Transverse colon (tissue), 4 donors: ENCODE measurements around the gene IRF4. TPM values are rescaled to one million over a fixed set of nuclear protein-coding genes. Genes with fewer than 3 reads are reported as not detected.

Experiments
- DNase-seq: peaks from one replicate; pipeline ENCODE4 v3.0.0-alpha.2; 2019
- H3K27ac ChIP-seq, 4 donors: fragments of 200-600 bp; sonication (generic); 2 replicates each; pipeline ENCODE4 v1.5.1; 2016 to 2018; ENCODE audit warnings: inconsistent platforms in 4 of 4
- H3K27me3 ChIP-seq: fragments of 200-600 bp; sonication (generic); 2 replicates; pipeline ENCODE4 v1.5.1; 2017; ENCODE audit warnings: inconsistent platforms
- H3K36me3 ChIP-seq, 4 donors: fragments of 200-600 bp; sonication (generic); 2 replicates each; pipeline ENCODE4 v1.5.1; 2017 to 2019; ENCODE audit warnings: inconsistent platforms in 4 of 4
- H3K4me1 ChIP-seq, 4 donors: fragments of 200-600 bp; sonication (generic); 2 replicates each; pipeline ENCODE4 v1.5.1; 2017 to 2020; ENCODE audit warnings: inconsistent platforms in 4 of 4
- H3K4me3 ChIP-seq, 4 donors: fragments of 200-600 bp; sonication (generic); 1 replicate in 1 of 4; 2 replicates in 3 of 4; pipeline versions ENCODE4 v1.5.1 to v1.6.1; 2017 to 2019; ENCODE audit warnings: inconsistent platforms in 4 of 4
- H3K9me3 ChIP-seq, 2 donors: fragments of 200-600 bp; sonication (generic); 2 replicates each; pipeline ENCODE4 v1.5.1; 2017 to 2019; ENCODE audit warnings: inconsistent platforms in 2 of 2
- EP300 ChIP-seq: sonication (generic); formaldehyde crosslinking; IDR thresholded peaks from one replicate; pipeline ENCODE4 v1.6.1; 2017; ENCODE audit warnings: antibody characterized with exemption, low read depth
- POLR2A ChIP-seq: fragments of 450-650 bp; IDR thresholded peaks from one replicate; pipeline ENCODE4 v1.6.1; 2016; ENCODE audit warnings: antibody characterized with exemption, mild to moderate bottlenecking, moderate library complexity
- POLR2AphosphoS5 ChIP-seq, 3 donors: sonication (generic); formaldehyde crosslinking; IDR thresholded peaks; one replicate each; pipeline ENCODE4 v1.6.1; 2016; ENCODE audit warnings: antibody characterized with exemption in 3 of 3
- WGBS, 2 donors: methylation state at CpG; one replicate each; pipeline ENCODE4 v1.1.5; 2018; ENCODE audit warnings: low coverage in 1 of 2; 5-methylcytosine and 5-hydroxymethylcytosine counted together
- in situ Hi-C, 4 donors: fragments of 200-750 bp; cut with MboI; loops; one replicate each; pipeline versions ENCODE4 v1.15.0 to v1.15.1; 2017; ENCODE audit warnings: low sequenced_read_pairs in 3 of 4, low pct_ligation_motif_present in 1 of 4, low pct_unique_long_range_greater_than_20kb in 1 of 4
- intact Hi-C: fragments of 100-400 bp; cut with DNase I; formaldehyde crosslinking; loops from one replicate; pipeline ENCODE4 v1.15.1; 2023; ENCODE audit warnings: low total_unique reads
- total RNA-seq, 4 donors: library from RNA; depleted of rRNA; stranded (reverse); fragments of >200 nt; gene quantifications; one replicate each; pipeline ENCODE4 v1.1.0, GENCODE V29; 2016
- TF ChIP-seq, protein P1 (sequence below), 5 experiments: fragments of 200-600 bp in 3 of 5; fragments of 450-650 bp in 2 of 5; sonication (generic) in 3 of 5; IDR thresholded peaks; 1 replicate in 2 of 5; 2 replicates in 3 of 5; pipeline ENCODE4 v1.5.1; 2016 to 2017; ENCODE audit warnings: antibody characterized with exemption in 5 of 5, inconsistent platforms in 3 of 5, mild to moderate bottlenecking in 2 of 5, moderate library complexity in 1 of 5

Gene IRF4
- total RNA-seq: 10 to 100 TPM in 1 of 4 donors, 1 to 10 TPM in 2, under 1 TPM in 1; 0.40 to 18.4 (median 4.3) TPM

- DNase-seq: peak; percentile 73
- in situ Hi-C loops (no loop called here), intact Hi-C loops (no loop called here)
- TF ChIP-seq, protein P1, sequence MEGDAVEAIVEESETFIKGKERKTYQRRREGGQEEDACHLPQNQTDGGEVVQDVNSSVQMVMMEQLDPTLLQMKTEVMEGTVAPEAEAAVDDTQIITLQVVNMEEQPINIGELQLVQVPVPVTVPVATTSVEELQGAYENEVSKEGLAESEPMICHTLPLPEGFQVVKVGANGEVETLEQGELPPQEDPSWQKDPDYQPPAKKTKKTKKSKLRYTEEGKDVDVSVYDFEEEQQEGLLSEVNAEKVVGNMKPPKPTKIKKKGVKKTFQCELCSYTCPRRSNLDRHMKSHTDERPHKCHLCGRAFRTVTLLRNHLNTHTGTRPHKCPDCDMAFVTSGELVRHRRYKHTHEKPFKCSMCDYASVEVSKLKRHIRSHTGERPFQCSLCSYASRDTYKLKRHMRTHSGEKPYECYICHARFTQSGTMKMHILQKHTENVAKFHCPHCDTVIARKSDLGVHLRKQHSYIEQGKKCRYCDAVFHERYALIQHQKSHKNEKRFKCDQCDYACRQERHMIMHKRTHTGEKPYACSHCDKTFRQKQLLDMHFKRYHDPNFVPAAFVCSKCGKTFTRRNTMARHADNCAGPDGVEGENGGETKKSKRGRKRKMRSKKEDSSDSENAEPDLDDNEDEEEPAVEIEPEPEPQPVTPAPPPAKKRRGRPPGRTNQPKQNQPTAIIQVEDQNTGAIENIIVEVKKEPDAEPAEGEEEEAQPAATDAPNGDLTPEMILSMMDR (IDR thresholded peaks at IDR 0.05): no peak
- TF ChIP-seq EP300 (no peak), POLR2A (peak; percentile 44), POLR2AphosphoS5 (IDR thresholded peaks at IDR 0.05) (peak; percentile 55 to 93 (median 81))
- 4% methylated on average over 66 of the region's 82 CpGs; no CpG with 5 or more reads in 1 of the 2 donors for WGBS, 2 donors
- Histone ChIP-seq H3K36me3 (no peaks in the 10 kb centered on the region), H3K4me3 (peak within 1 kb of the TSS; percentile 24 to 58 (median 34)), H3K4me1 (peaks cover 0 to 25% (median 17%) of the 10 kb centered on the region in 4 donors), H3K9me3 (no peaks in the 10 kb centered on the region), H3K27ac (peak within 1 kb of the TSS; percentile 47 to 73 (median 58)), H3K27me3 (peaks cover 89% of the 10 kb centered on the region)
Measured at GRCh38 chr6:391559-392440, at the start of gene IRF4. Gene IRF4, plus strand, starts transcription at chr6:391752. Its CDS starts 1,401 bp downstream, at chr6:393153.

DNA sequence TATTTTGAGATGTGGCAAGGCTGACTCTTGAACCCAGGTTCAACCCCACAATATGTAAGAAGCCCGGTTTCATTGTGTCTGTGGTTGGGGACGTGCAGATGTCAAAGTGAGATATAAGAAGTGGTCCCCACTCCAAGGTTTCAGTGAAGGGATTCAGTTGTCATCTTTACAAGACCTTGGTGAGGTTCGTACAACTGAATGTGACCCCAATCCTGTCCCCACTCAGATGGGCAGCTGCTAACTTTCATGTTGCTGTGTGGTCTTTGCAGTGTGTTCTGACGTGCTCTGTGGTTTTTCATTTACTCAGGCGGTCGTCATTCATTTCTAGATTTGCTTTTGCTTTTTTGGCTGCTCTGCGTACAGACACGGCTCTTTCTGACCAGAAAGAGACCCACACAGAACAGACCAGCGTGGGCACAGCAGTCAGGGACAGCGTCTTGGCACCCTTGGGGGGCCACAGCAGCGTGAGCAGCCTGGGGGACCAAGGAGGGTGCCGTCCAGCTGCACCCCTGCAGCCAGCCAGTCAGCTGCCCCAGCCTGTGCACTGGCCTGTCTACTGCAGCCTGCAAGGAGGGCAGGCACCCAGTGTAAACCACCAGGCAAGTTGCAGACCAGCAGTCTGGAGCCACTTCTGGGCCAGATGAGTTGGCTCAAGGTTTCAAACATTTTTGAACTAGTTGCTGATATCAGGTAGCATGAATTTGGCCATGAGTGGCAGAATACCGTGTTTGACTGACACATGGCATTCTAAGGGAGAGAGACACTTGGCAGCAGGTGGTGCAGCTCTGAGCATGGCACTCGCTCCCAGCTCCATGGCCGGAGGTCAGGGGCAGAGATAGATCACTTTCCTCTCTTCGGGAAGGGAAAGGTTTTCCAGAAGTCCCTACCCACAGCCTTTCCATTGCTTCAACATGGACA lies 49.4 kb upstream of the IRF4 start:
- Histone ChIP-seq H3K27me3 (no peaks in the 10 kb centered on the region), H3K36me3 (no peaks in the 10 kb centered on the region), H3K9me3 (no peaks in the 10 kb centered on the region), H3K4me3 (no peak overlapping the region), H3K4me1 (no peaks in the 10 kb centered on the region), H3K27ac (peak overlapping the region in 2 of 4 donors; percentile 2 to 44)
- intact Hi-C loops: no loop called here
- in situ Hi-C loops: no loop called here
- peak; percentile 53 for DNase-seq
- 66 to 71% methylated on average over 15 to 16 of the region's 16 CpGs for WGBS, 2 donors
- no peak for TF ChIP-seq POLR2A
- TF ChIP-seq POLR2AphosphoS5 (IDR thresholded peaks at IDR 0.05): no peak

GRCh38 chr6:342832-343179 lies 48.7 kb upstream of the IRF4 start:
- no peaks in the 10 kb centered on the region for H3K27me3 ChIP-seq
- in situ Hi-C loops (no loop called here), intact Hi-C loops (no loop called here)
- peak overlapping the region in 1 of 4 donors; percentile 22 for H3K27ac ChIP-seq
- H3K36me3 ChIP-seq: no peaks in the 10 kb centered on the region
- WGBS, 2 donors: 82 to 100% methylated on average over 3 to 8 of the region's 8 CpGs
- TF ChIP-seq POLR2A (no peak), POLR2AphosphoS5 (IDR thresholded peaks at IDR 0.05) (no peak), EP300 (no peak)
- TF ChIP-seq, protein P1 (IDR thresholded peaks at IDR 0.05): no peak
- H3K4me1 ChIP-seq: no peaks in the 10 kb centered on the region
- H3K9me3 ChIP-seq: no peaks in the 10 kb centered on the region
- DNase-seq: no peak
- no peak overlapping the region for H3K4me3 ChIP-seq

GRCh38 chr6:343226-343935 lies 48.2 kb upstream of the IRF4 start:
- in situ Hi-C loops (no loop called here), intact Hi-C loops (no loop called here)
- Histone ChIP-seq H3K27me3 (no peaks in the 10 kb centered on the region), H3K36me3 (peaks cover 0 to 2% (median 0%) of the 10 kb centered on the region in 4 donors), H3K4me1 (no peaks in the 10 kb centered on the region), H3K27ac (no peak overlapping the region), H3K9me3 (no peaks in the 10 kb centered on the region), H3K4me3 (no peak overlapping the region)
- TF ChIP-seq POLR2AphosphoS5 (IDR thresholded peaks at IDR 0.05) (no peak), EP300 (no peak), POLR2A (no peak)
- TF ChIP-seq, protein P1 (IDR thresholded peaks at IDR 0.05): no peak
- WGBS, 2 donors: 85 to 87% methylated on average over 6 to 10 of the region's 10 CpGs
- DNase-seq: no peak
